Measurements from ENCODE around the gene MSL1. TPM values are rescaled to one million over a fixed set of nuclear protein-coding genes. Genes with fewer than 3 reads are reported as not detected.
A peak's percentile ranks its signal among the peaks of the same experiment; 100 is the strongest.

The MSL1 gene
- total and polyA plus RNA-seq, 9 of the 15 experiments (the other 6 are each of a cell fraction or from before 2014, with no cell fraction given), result 13.8 to 120 (median 61.9) TPM

- TF ChIP-seq, protein P1, sequence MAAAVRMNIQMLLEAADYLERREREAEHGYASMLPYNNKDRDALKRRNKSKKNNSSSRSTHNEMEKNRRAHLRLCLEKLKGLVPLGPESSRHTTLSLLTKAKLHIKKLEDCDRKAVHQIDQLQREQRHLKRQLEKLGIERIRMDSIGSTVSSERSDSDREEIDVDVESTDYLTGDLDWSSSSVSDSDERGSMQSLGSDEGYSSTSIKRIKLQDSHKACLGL (CRISPR knock-in tag; IDR thresholded peaks at IDR 0.05; ENCODE audit: borderline replicate concordance, poor library complexity, severe bottlenecking), result peak; percentile 80
- TF ChIP-seq, protein P2, sequence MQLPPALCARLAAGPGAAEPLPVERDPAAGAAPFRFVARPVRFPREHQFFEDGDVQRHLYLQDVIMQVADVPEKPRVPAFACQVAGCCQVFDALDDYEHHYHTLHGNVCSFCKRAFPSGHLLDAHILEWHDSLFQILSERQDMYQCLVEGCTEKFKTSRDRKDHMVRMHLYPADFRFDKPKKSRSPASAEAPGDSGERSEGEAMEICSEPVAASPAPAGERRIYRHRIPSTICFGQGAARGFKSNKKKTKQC (CRISPR knock-in tag; IDR thresholded peaks at IDR 0.05), result no peak
- TF ChIP-seq, protein P3, sequence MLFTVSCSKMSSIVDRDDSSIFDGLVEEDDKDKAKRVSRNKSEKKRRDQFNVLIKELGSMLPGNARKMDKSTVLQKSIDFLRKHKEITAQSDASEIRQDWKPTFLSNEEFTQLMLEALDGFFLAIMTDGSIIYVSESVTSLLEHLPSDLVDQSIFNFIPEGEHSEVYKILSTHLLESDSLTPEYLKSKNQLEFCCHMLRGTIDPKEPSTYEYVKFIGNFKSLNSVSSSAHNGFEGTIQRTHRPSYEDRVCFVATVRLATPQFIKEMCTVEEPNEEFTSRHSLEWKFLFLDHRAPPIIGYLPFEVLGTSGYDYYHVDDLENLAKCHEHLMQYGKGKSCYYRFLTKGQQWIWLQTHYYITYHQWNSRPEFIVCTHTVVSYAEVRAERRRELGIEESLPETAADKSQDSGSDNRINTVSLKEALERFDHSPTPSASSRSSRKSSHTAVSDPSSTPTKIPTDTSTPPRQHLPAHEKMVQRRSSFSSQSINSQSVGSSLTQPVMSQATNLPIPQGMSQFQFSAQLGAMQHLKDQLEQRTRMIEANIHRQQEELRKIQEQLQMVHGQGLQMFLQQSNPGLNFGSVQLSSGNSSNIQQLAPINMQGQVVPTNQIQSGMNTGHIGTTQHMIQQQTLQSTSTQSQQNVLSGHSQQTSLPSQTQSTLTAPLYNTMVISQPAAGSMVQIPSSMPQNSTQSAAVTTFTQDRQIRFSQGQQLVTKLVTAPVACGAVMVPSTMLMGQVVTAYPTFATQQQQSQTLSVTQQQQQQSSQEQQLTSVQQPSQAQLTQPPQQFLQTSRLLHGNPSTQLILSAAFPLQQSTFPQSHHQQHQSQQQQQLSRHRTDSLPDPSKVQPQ (CRISPR knock-in tag; IDR thresholded peaks at IDR 0.05; ENCODE audit: borderline replicate concordance), result peak; percentile 97
- peak; percentile 80 for TF ChIP-seq CXXC5 (CRISPR knock-in tag; IDR thresholded peaks at IDR 0.05)
- TF ChIP-seq, protein P4, sequence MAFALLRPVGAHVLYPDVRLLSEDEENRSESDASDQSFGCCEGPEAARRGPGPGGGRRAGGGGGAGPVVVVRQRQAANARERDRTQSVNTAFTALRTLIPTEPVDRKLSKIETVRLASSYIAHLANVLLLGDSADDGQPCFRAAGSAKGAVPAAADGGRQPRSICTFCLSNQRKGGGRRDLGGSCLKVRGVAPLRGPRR (CRISPR knock-in tag; IDR thresholded peaks at IDR 0.05), result no peak
- TF ChIP-seq ETV5 (CRISPR knock-in tag; IDR thresholded peaks at IDR 0.05; ENCODE audit: low read depth), result no peak
- no peak for TF ChIP-seq ZNF655 (CRISPR knock-in tag; IDR thresholded peaks at IDR 0.05)
- TF ChIP-seq NONO (IDR thresholded peaks at IDR 0.05; ENCODE audit: low read depth in 2 of 2, low read length in 1 of 2), result no peak
- TF ChIP-seq E2F8 (IDR thresholded peaks at IDR 0.05; ENCODE audit: low read depth, partially characterized antibody), result no peak
- no peak for TF ChIP-seq RUNX1 (IDR thresholded peaks at IDR 0.05; ENCODE audit: low read depth)
- TF ChIP-seq ELF4 (CRISPR knock-in tag; IDR thresholded peaks at IDR 0.05), result 0 out of 2 replicates have a peak, but pooled peaks have one; percentile 36
- 0 out of 4 replicates have a peak, but pooled peaks of 1 of the 2 experiments have one; percentile 24 for TF ChIP-seq KDM4B (IDR thresholded peaks at IDR 0.05; ENCODE audit: borderline replicate concordance in 2 of 2, low read depth in 1 of 2)
- TF ChIP-seq SLC30A9 (CRISPR knock-in tag; IDR thresholded peaks at IDR 0.05), result no peak
- TF ChIP-seq CCAR2 (IDR thresholded peaks at IDR 0.05; ENCODE audit: low read depth, low read length), result no peak
Measured at GRCh38 chr17:40100669-40101366, 21.0 kb upstream of the MSL1 start (continued).
